Skeletal muscle satellite cell (primary cell): ENCODE results near the gene USP20.

Experiments used
- H3K27me3 ChIP-seq: 2 replicates; pipeline ENCODE4 v1.7.0; 2013; ENCODE audit warnings: low read length; ENCODE audit not compliant: control insufficient read depth, insufficient read depth
- H3K36me3 ChIP-seq: 2 replicates; pipeline ENCODE4 v1.7.0; 2013; ENCODE audit warnings: mild to moderate bottlenecking, control low read depth, low read length; ENCODE audit not compliant: insufficient read depth
- H3K4me1 ChIP-seq: 2 replicates; pipeline ENCODE4 v1.7.0; 2013; ENCODE audit warnings: low read length; ENCODE audit not compliant: control insufficient read depth, insufficient read depth
- H3K4me2 ChIP-seq: 2 replicates; pipeline ENCODE4 v1.7.0; 2013; ENCODE audit warnings: mild to moderate bottlenecking, low read length
- H3K4me3 ChIP-seq: 2 replicates; pipeline ENCODE4 v1.7.0; 2013; ENCODE audit warnings: low read length
- H3K9ac ChIP-seq: 2 replicates; pipeline ENCODE4 v1.7.0; 2013; ENCODE audit warnings: mild to moderate bottlenecking, low read depth, low read length, moderate library complexity
- H3K9me3 ChIP-seq: replicated peaks from 2 replicates; pipeline ENCODE4 v1.7.0; 2013; ENCODE audit warnings: mild to moderate bottlenecking, control low read depth, low read length

The USP20 gene

DNA sequence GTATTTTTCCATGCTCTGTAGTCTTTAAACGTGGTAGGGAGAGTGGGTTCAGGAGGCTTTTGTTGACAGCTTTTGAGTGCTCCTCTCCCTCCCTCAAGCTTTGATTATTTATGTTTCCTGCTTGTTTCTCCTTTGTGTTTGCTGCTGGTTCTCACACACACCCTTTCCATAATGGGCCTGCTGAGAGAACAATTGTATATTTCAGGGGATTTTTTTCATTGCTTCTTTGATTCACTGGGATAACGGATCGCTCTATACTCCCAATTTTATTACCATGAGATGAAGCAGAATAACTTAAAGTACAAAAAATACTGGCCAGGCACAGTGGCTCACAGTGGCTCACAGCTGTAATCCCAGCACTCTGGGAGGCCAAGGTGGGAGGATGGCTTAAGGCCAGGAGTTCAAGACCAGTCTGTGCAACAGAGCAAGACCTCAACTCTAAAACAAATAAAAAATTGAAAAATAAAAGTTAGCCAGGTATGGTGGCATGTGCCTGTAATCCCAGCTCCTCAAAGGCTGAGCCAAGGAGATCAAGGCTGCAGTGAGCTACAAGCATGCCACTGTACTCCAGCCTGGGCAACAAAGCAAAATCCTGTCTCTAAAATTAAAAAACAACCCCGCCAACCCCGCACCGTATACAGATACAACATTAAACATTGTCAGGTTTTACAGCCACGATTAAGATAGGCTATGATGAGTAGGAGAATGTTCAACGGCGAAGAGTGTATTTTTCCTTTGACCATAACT is 66.9 kb downstream of the USP20 start:
- H3K4me2 ChIP-seq: no peak overlapping the region
- no peaks in the 10 kb centered on the region for H3K9me3 ChIP-seq
- H3K36me3 ChIP-seq: peaks cover 16% of the 10 kb centered on the region
- peaks cover 2% of the 10 kb centered on the region for H3K4me1 ChIP-seq
- no peaks in the 10 kb centered on the region for H3K27me3 ChIP-seq
- H3K9ac ChIP-seq: no peak overlapping the region
- H3K4me3 ChIP-seq: no peak overlapping the region

GRCh38 chr9:129902740-129903134 is 67.5 kb downstream of the USP20 start:
- Histone ChIP-seq H3K9ac (no peak overlapping the region), H3K36me3 (peaks cover 19% of the 10 kb centered on the region)

DNA sequence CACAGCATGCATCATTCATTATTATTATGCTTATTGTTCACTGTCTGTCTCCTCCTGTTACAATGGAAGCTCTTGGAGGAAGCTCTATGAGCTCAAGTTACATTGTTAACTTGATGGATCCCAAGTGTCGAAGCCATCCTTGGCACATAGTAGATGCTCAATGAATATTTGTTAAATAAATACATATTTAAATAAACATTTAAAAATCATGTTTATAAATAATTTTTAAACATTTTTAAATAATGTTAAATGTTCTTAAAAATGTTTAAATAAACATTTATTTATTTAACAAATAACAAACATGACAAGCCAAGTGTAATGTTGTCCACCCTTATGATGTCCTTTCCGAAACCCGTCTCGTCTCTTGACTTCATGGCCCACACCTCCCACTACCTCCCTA is 69.5 kb downstream of the USP20 start:
- Histone ChIP-seq H3K4me3 (no peak overlapping the region), H3K4me2 (no peak overlapping the region), H3K4me1 (peaks cover 2% of the 10 kb centered on the region), H3K9ac (no peak overlapping the region), H3K9me3 (no peaks in the 10 kb centered on the region), H3K27me3 (no peaks in the 10 kb centered on the region), H3K36me3 (peaks cover 19% of the 10 kb centered on the region)

More at GRCh38 chr9:129902740-129903134, 67.5 kb downstream of the USP20 start:
- H3K9me3 ChIP-seq: no peaks in the 10 kb centered on the region
- no peak overlapping the region for H3K4me3 ChIP-seq
- peaks cover 2% of the 10 kb centered on the region for H3K4me1 ChIP-seq
- H3K27me3 ChIP-seq: no peaks in the 10 kb centered on the region
- no peak overlapping the region for H3K4me2 ChIP-seq

- Histone ChIP-seq H3K4me2 (no peak overlapping the region), H3K4me1 (peaks cover 15% of the 10 kb centered on the region), H3K9ac (no peak overlapping the region), H3K9me3 (no peaks in the 10 kb centered on the region), H3K27me3 (no peaks in the 10 kb centered on the region), H3K4me3 (no peak overlapping the region), H3K36me3 (peaks cover 15% of the 10 kb centered on the region)
Measured at GRCh38 chr9:129906298-129906697, 71.0 kb downstream of the USP20 start.

DNA sequence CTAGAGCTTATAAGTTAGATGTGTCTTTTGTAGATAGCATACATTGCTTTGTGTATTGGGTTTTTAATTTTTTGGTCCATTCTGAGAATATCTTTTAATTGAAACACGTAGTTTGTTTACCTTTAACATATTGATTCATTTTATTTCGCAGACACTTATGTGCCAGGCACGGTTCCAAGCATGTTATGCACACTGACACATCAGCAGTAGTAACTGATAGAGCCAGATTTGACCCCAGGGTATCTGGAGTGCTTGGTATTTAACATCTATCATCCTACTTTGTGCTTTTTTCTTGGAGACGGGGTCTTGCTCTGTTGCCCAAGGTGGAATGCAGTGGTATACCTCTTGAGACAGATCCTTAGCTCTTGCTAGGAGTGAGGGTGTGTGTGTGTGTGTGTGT is 71.9 kb downstream of the USP20 start:
- Histone ChIP-seq H3K4me1 (peaks cover 17% of the 10 kb centered on the region), H3K4me3 (no peak overlapping the region), H3K27me3 (no peaks in the 10 kb centered on the region), H3K36me3 (peaks cover 10% of the 10 kb centered on the region), H3K9me3 (no peaks in the 10 kb centered on the region), H3K4me2 (no peak overlapping the region), H3K9ac (no peak overlapping the region)

GRCh38 chr9:129908906-129909305 is 73.6 kb downstream of the USP20 start:
- no peak overlapping the region for H3K4me2 ChIP-seq
- no peak overlapping the region for H3K4me3 ChIP-seq
- H3K36me3 ChIP-seq: peaks cover 5% of the 10 kb centered on the region
- H3K9ac ChIP-seq: no peak overlapping the region
- peaks cover 17% of the 10 kb centered on the region for H3K4me1 ChIP-seq
- H3K27me3 ChIP-seq: no peaks in the 10 kb centered on the region
- no peaks in the 10 kb centered on the region for H3K9me3 ChIP-seq

DNA sequence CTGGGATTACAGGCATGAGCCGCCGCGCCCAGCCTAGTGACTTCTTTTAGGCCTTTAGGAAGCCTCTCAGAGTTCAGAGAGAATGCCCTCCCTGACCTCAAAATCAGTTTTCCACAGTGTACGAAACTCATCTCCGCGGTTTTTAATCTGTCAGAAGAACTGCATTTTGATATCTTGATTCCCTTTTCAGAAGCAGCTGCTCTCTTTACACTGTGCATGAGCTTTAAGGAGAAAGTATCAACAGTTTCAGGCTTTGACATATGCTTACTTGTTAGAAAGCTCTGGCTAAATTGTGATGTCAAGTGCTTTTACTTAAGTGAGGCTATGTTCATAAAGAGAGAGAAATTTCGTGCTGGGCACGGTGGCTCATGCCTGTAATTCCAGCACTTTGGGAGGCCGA is 74.6 kb downstream of the USP20 start:
- H3K4me3 ChIP-seq: no peak overlapping the region
- no peak overlapping the region for H3K4me2 ChIP-seq
- H3K36me3 ChIP-seq: peaks cover 5% of the 10 kb centered on the region
- H3K9me3 ChIP-seq: no peaks in the 10 kb centered on the region
- peaks cover 14% of the 10 kb centered on the region for H3K4me1 ChIP-seq
- no peak overlapping the region for H3K9ac ChIP-seq
- H3K27me3 ChIP-seq: no peaks in the 10 kb centered on the region

- peaks cover 14% of the 10 kb centered on the region for H3K4me1 ChIP-seq
- H3K4me3 ChIP-seq: no peak overlapping the region
- no peaks in the 10 kb centered on the region for H3K27me3 ChIP-seq
- no peaks in the 10 kb centered on the region for H3K9me3 ChIP-seq
- H3K9ac ChIP-seq: no peak overlapping the region
- H3K36me3 ChIP-seq: peaks cover 5% of the 10 kb centered on the region
- H3K4me2 ChIP-seq: no peak overlapping the region
Measured at GRCh38 chr9:129910628-129911567, 75.6 kb downstream of the USP20 start.

- H3K36me3 ChIP-seq: peaks cover 4% of the 10 kb centered on the region
- H3K9me3 ChIP-seq: no peaks in the 10 kb centered on the region
- H3K4me2 ChIP-seq: no peak overlapping the region
- no peak overlapping the region for H3K9ac ChIP-seq
- no peak overlapping the region for H3K4me3 ChIP-seq
- no peaks in the 10 kb centered on the region for H3K27me3 ChIP-seq
- peaks cover 14% of the 10 kb centered on the region for H3K4me1 ChIP-seq
Measured at GRCh38 chr9:129914051-129914450, 78.8 kb downstream of the USP20 start.

- no peaks in the 10 kb centered on the region for H3K4me1 ChIP-seq
- H3K27me3 ChIP-seq: no peaks in the 10 kb centered on the region
- H3K9ac ChIP-seq: no peak overlapping the region
- H3K4me3 ChIP-seq: no peak overlapping the region
- peaks cover 4% of the 10 kb centered on the region for H3K36me3 ChIP-seq
- no peak overlapping the region for H3K4me2 ChIP-seq
- no peaks in the 10 kb centered on the region for H3K9me3 ChIP-seq
Measured at GRCh38 chr9:129916707-129917106, 81.4 kb downstream of the USP20 start.

- Histone ChIP-seq H3K4me1 (no peaks in the 10 kb centered on the region), H3K9me3 (no peaks in the 10 kb centered on the region), H3K27me3 (no peaks in the 10 kb centered on the region), H3K9ac (no peak overlapping the region), H3K36me3 (peaks cover 6% of the 10 kb centered on the region), H3K4me2 (no peak overlapping the region), H3K4me3 (no peak overlapping the region)
Measured at GRCh38 chr9:129918296-129918950, 83.2 kb downstream of the USP20 start.
